ENCODE data around the gene MKNK1. TPM values are rescaled to one million over a fixed set of nuclear protein-coding genes. Genes with fewer than 3 reads are reported as not detected.

MKNK1 gene
- total and polyA plus RNA-seq, 2 donors (not counting 1 experiment from before 2014, with no cell fraction given) = 51.0 to 73.0 TPM

GRCh38 chr1:46522969-46523320, 81.1 kb downstream of the MKNK1 start:
- WGBS (ENCODE audit: insufficient coverage) = 92% methylated on average over 13 of the region's 13 CpGs
- Histone ChIP-seq H3K27ac (ENCODE audit: low read length in 2 of 2) (no peak overlapping the region), H3K9me3 (ENCODE audit: control extremely low read depth in 1 of 3, control insufficient read depth in 2 of 3, insufficient read depth in 1 of 3, low read length in 2 of 3) (no peaks in the 10 kb centered on the region), H2AFZ (ENCODE audit: insufficient read depth, low read depth, low read length, poor library complexity, severe bottlenecking) (no peak overlapping the region), H3K4me3 (ENCODE audit: control extremely low read depth in 1 of 5, extremely low read depth in 1 of 5, insufficient read depth in 1 of 5, low read depth in 2 of 5, low read length in 4 of 5) (no peak overlapping the region), H4K20me1 (ENCODE audit: control insufficient read depth, insufficient read depth, low read length, poor library complexity, severe bottlenecking) (no peaks in the 10 kb centered on the region), H3K9ac (ENCODE audit: low read length) (no peak overlapping the region), H3K27me3 (replicated peaks in 1 of 4; ENCODE audit: control extremely low read depth in 1 of 4, control insufficient read depth in 3 of 4, insufficient read depth in 4 of 4, low read length in 3 of 4) (peaks cover 0 to 19% (median 6%) of the 10 kb centered on the region in 4 experiments), H3K36me3 (replicated peaks in 1 of 2; ENCODE audit: control extremely low read depth in 1 of 2, control insufficient read depth in 1 of 2, extremely low read depth in 1 of 2, insufficient read depth in 2 of 2, low read length in 1 of 2) (no peaks in the 10 kb centered on the region), H3K4me1 (ENCODE audit: control insufficient read depth in 2 of 2, insufficient read depth in 2 of 2, low read length in 2 of 2) (no peaks in the 10 kb centered on the region), H3K4me2 (replicated peaks; ENCODE audit: low read depth, low read length, poor library complexity, severe bottlenecking) (no peak overlapping the region), H3K79me2 (ENCODE audit: control insufficient read depth, insufficient read depth, low read length) (no peaks in the 10 kb centered on the region)
- no peaks in the 10 kb centered on the region for H3K4me1 Mint-ChIP-seq
- DNase-seq (no peak), ATAC-seq (ENCODE audit: low read depth) (no peak)
- H3K27ac Mint-ChIP-seq = no peak overlapping the region
- H3K27me3 Mint-ChIP-seq = peaks cover 46% of the 10 kb centered on the region
- H3K9me3 Mint-ChIP-seq (ENCODE audit: insufficient read depth) = no peaks in the 10 kb centered on the region
- CTCF ChIA-PET = interaction anchor here (0.8 kb wide), 1 partner anchor 81 kb away, joined by 3 read pairs; no protein-coding TSS in a partner anchor
- intact Hi-C loops (cut with micrococcal nuclease) = no loop called here
- POLR2A ChIA-PET = no interaction called here
- TF ChIP-seq, protein P1, sequence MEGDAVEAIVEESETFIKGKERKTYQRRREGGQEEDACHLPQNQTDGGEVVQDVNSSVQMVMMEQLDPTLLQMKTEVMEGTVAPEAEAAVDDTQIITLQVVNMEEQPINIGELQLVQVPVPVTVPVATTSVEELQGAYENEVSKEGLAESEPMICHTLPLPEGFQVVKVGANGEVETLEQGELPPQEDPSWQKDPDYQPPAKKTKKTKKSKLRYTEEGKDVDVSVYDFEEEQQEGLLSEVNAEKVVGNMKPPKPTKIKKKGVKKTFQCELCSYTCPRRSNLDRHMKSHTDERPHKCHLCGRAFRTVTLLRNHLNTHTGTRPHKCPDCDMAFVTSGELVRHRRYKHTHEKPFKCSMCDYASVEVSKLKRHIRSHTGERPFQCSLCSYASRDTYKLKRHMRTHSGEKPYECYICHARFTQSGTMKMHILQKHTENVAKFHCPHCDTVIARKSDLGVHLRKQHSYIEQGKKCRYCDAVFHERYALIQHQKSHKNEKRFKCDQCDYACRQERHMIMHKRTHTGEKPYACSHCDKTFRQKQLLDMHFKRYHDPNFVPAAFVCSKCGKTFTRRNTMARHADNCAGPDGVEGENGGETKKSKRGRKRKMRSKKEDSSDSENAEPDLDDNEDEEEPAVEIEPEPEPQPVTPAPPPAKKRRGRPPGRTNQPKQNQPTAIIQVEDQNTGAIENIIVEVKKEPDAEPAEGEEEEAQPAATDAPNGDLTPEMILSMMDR (IDR thresholded peaks at IDR 0.05) = no peak
- H3K4me3 Mint-ChIP-seq = no peak overlapping the region

- H3K27me3 ChIP-seq (replicated peaks in 1 of 4; ENCODE audit: control extremely low read depth in 1 of 4, control insufficient read depth in 3 of 4, insufficient read depth in 4 of 4, low read length in 3 of 4) = peaks cover 0 to 16% (median 1%) of the 10 kb centered on the region in 4 experiments
- DNase-seq = no peak
- H3K4me3 Mint-ChIP-seq = no peak overlapping the region
- TF ChIP-seq EZH2 (IDR thresholded peaks at IDR 0.05; ENCODE audit: borderline replicate concordance, insufficient read depth, low read depth, low read length, poor library complexity, severe bottlenecking) = no peak
- TF ChIP-seq, protein P1 (IDR thresholded peaks at IDR 0.05) = no peak
- peaks cover 43% of the 10 kb centered on the region for H3K27me3 Mint-ChIP-seq
- no peak overlapping the region for H3K9ac ChIP-seq (ENCODE audit: low read length)
- POLR2A ChIA-PET = no interaction called here
- ATAC-seq (ENCODE audit: low read depth) = no peak
- no peaks in the 10 kb centered on the region for H3K79me2 ChIP-seq (ENCODE audit: control insufficient read depth, insufficient read depth, low read length)
- CTCF ChIA-PET = no interaction called here
- H3K27ac ChIP-seq (ENCODE audit: low read length in 2 of 2) = no peak overlapping the region
- H3K4me3 ChIP-seq (ENCODE audit: control extremely low read depth in 1 of 5, extremely low read depth in 1 of 5, insufficient read depth in 1 of 5, low read depth in 2 of 5, low read length in 4 of 5) = no peak overlapping the region
- no peaks in the 10 kb centered on the region for H3K9me3 Mint-ChIP-seq (ENCODE audit: insufficient read depth)
- no peaks in the 10 kb centered on the region for H3K9me3 ChIP-seq (ENCODE audit: control extremely low read depth in 1 of 3, control insufficient read depth in 2 of 3, insufficient read depth in 1 of 3, low read length in 2 of 3)
- no peaks in the 10 kb centered on the region for H3K36me3 ChIP-seq (replicated peaks in 1 of 2; ENCODE audit: control extremely low read depth in 1 of 2, control insufficient read depth in 1 of 2, extremely low read depth in 1 of 2, insufficient read depth in 2 of 2, low read length in 1 of 2)
- H4K20me1 ChIP-seq (ENCODE audit: control insufficient read depth, insufficient read depth, low read length, poor library complexity, severe bottlenecking) = no peaks in the 10 kb centered on the region
- no peaks in the 10 kb centered on the region for H3K4me1 Mint-ChIP-seq
- intact Hi-C loops (cut with micrococcal nuclease) = no loop called here
- no peak overlapping the region for H3K27ac Mint-ChIP-seq
- WGBS (ENCODE audit: insufficient coverage) = 40% methylated on average over 14 of the region's 16 CpGs
- no peak overlapping the region for H3K4me2 ChIP-seq (replicated peaks; ENCODE audit: low read depth, low read length, poor library complexity, severe bottlenecking)
- no peak overlapping the region for H2AFZ ChIP-seq (ENCODE audit: insufficient read depth, low read depth, low read length, poor library complexity, severe bottlenecking)
- H3K4me1 ChIP-seq (ENCODE audit: control insufficient read depth in 2 of 2, insufficient read depth in 2 of 2, low read length in 2 of 2) = no peaks in the 10 kb centered on the region
Measured at GRCh38 chr1:46522184-46522968, 81.7 kb downstream of the MKNK1 start.
